ENCODE measurements around the gene IGFBP5. TPM values are rescaled to one million over a fixed set of nuclear protein-coding genes. Genes with fewer than 3 reads are reported as not detected.

Gene IGFBP5
- total RNA-seq, 4 donors from 2014 or later = 27.7 to 460 (median 134) TPM

- DNase-seq (ENCODE audit: low spot score in 2 of 2) = no peak
- peak overlapping the region; percentile 26 for H3K4me3 ChIP-seq (ENCODE audit: low read depth, poor library complexity, severe bottlenecking)
- TF ChIP-seq CTCF (IDR thresholded peaks at IDR 0.05) (no peak), POLR2A (IDR thresholded peaks at IDR 0.05) (no peak)
- intact Hi-C loops (cut with DNase I; ENCODE audit: low total_unique reads) = no loop called here
- 16 to 19% methylated on average over 23 of the region's 23 CpGs for WGBS, 2 donors
Measured at GRCh38 chr2:216634370-216635148, 60.8 kb downstream of the IGFBP5 start.

- intact Hi-C loops (cut with DNase I; ENCODE audit: low total_unique reads) = no loop called here
- WGBS, 2 donors = 1% methylated on average over 38 to 50 of the region's 71 CpGs
- DNase-seq (ENCODE audit: low spot score in 2 of 2) = no peak
- TF ChIP-seq CTCF (IDR thresholded peaks at IDR 0.05) (no peak), POLR2A (IDR thresholded peaks at IDR 0.05) (no peak)
- H3K4me3 ChIP-seq (ENCODE audit: low read depth, poor library complexity, severe bottlenecking) = peak overlapping the region; percentile 26
Measured at GRCh38 chr2:216633616-216634369, 61.6 kb downstream of the IGFBP5 start.

GRCh38 chr2:216632952-216633615 is 62.3 kb downstream of the IGFBP5 start, which contains the start of gene IGFBP2:
IGFBP2 (plus strand) TSS chr2:216633420; CDS start chr2:216633524, 104 bp downstream.
- intact Hi-C loops (cut with DNase I; ENCODE audit: low total_unique reads) = no loop called here
- peak in 1 of 2 donors; percentile 88 for DNase-seq (ENCODE audit: low spot score in 2 of 2)

GRCh38 chr2:216632346-216632951 is 62.9 kb downstream of the IGFBP5 start:
- no peak for DNase-seq (ENCODE audit: low spot score in 2 of 2)
- TF ChIP-seq POLR2A (IDR thresholded peaks at IDR 0.05) (no peak), CTCF (IDR thresholded peaks at IDR 0.05) (no peak)
- no peak overlapping the region for H3K4me3 ChIP-seq (ENCODE audit: low read depth, poor library complexity, severe bottlenecking)
- intact Hi-C loops (cut with DNase I; ENCODE audit: low total_unique reads) = no loop called here
- WGBS, 2 donors = 48 to 55% methylated on average over 13 of the region's 13 CpGs

More at GRCh38 chr2:216632952-216633615, 62.3 kb downstream of the IGFBP5 start, which contains the start of gene IGFBP2:
- 3 to 4% methylated on average over 20 to 51 of the region's 70 CpGs for WGBS, 2 donors
- peak within 1 kb of the TSS; percentile 26 for H3K4me3 ChIP-seq (ENCODE audit: low read depth, poor library complexity, severe bottlenecking)
- TF ChIP-seq CTCF (IDR thresholded peaks at IDR 0.05) (no peak), POLR2A (IDR thresholded peaks at IDR 0.05) (no peak)

GRCh38 chr2:216629784-216630183 is 65.6 kb downstream of the IGFBP5 start:
- 73 to 87% methylated on average over 4 of the region's 4 CpGs for WGBS, 2 donors
- TF ChIP-seq POLR2A (IDR thresholded peaks at IDR 0.05) = no peak
- no peak for TF ChIP-seq CTCF (IDR thresholded peaks at IDR 0.05)
- intact Hi-C loops (cut with DNase I; ENCODE audit: low total_unique reads) = no loop called here
- no peak overlapping the region for H3K4me3 ChIP-seq (ENCODE audit: low read depth, poor library complexity, severe bottlenecking)
- DNase-seq (ENCODE audit: low spot score in 2 of 2) = no peak

Measured in lower leg skin (tissue), 4 donors.